ENCODE data around the gene C6orf120. TPM values are rescaled to one million over a fixed set of nuclear protein-coding genes. Genes with fewer than 3 reads are reported as not detected.
A peak's percentile ranks its signal among the peaks of the same experiment; 100 is the strongest.

The C6orf120 gene
- total RNA-seq, 1 donor from 2014 or later: 24.8 TPM

- POLR2A ChIA-PET: interaction anchor here (0.7 to 3.9 kb wide), 10 partner anchors 11 to 883 kb away, joined by 3 to 64 read pairs (median 8); partner anchors contain the start of genes DYNLT2, ERMARD, PDCD2 and PHF10
- peak overlapping the region; percentile 88 for H3K27ac Mint-ChIP-seq
Measured at GRCh38 chr6:169701311-169701953, 494 bp upstream of the C6orf120 start.

GRCh38 chr6:169702840-169703246 is 917 bp downstream of the C6orf120 start:
- no peaks in the 10 kb centered on the region for H3K9me3 Mint-ChIP-seq
- POLR2A ChIA-PET: interaction anchor here (0.5 to 3.9 kb wide), 8 partner anchors 16 to 850 kb away, joined by 3 to 64 read pairs (median 14); partner anchors contain the start of genes DYNLT2, ERMARD, PHF10 and PSMB1
- ATAC-seq (ENCODE audit: low read depth): no peak
- H3K4me3 Mint-ChIP-seq: peak overlapping the region; percentile 86
- intact Hi-C loops (cut with micrococcal nuclease): loop anchor here (1.0 to 5.0 kb wide), 8 partner anchors 20 to 881 kb away; partner anchors contain the start of genes DLL1, DYNLT2, ERMARD and FAM120B
- no peak for TF ChIP-seq CTCF (IDR thresholded peaks at IDR 0.05)
- peak overlapping the region; percentile 83 for H3K27ac Mint-ChIP-seq
- CTCF ChIA-PET: interaction anchor here (1.7 kb wide), 1 partner anchor 20 kb away, joined by 6 read pairs; no protein-coding TSS in a partner anchor
- H3K27me3 Mint-ChIP-seq: no peaks in the 10 kb centered on the region
- H3K4me1 Mint-ChIP-seq: peaks cover 52% of the 10 kb centered on the region
- no peak for DNase-seq
- peaks cover 35% of the 10 kb centered on the region for H3K36me3 Mint-ChIP-seq (ENCODE audit: low read depth)

More at GRCh38 chr6:169701311-169701953, 494 bp upstream of the C6orf120 start:
- TF ChIP-seq CTCF (IDR thresholded peaks at IDR 0.05): no peak
- Mint-ChIP-seq H3K27me3 (no peaks in the 10 kb centered on the region), H3K36me3 (ENCODE audit: low read depth) (peaks cover 38% of the 10 kb centered on the region), H3K9me3 (no peaks in the 10 kb centered on the region), H3K4me3 (peak overlapping the region; percentile 92), H3K4me1 (peaks cover 45% of the 10 kb centered on the region)
- ATAC-seq (ENCODE audit: low read depth) (no peak), DNase-seq (no peak)
- intact Hi-C loops (cut with micrococcal nuclease): loop anchor here (2.0 to 5.0 kb wide), 3 partner anchors 117 to 591 kb away; partner anchors contain the start of gene DLL1
- CTCF ChIA-PET: interaction anchor here (0.8 to 1.7 kb wide), 5 partner anchors 17 to 88 kb away, joined by 3 to 6 read pairs (median 3); partner anchors contain the start of genes DYNLT2 and ERMARD

GRCh38 chr6:169707772-169708171 is 5.8 kb downstream of the C6orf120 start:
- H3K27ac Mint-ChIP-seq: no peak overlapping the region
- H3K9me3 Mint-ChIP-seq: no peaks in the 10 kb centered on the region
- no peak overlapping the region for H3K4me3 Mint-ChIP-seq
- POLR2A ChIA-PET: interaction anchor here (0.6 kb wide), 1 partner anchor 25 kb away, joined by 3 read pairs; no protein-coding TSS in a partner anchor
- no peak for DNase-seq
- TF ChIP-seq CTCF (IDR thresholded peaks at IDR 0.05): no peak
- intact Hi-C loops (cut with micrococcal nuclease): no loop called here
- peaks cover 55% of the 10 kb centered on the region for H3K36me3 Mint-ChIP-seq (ENCODE audit: low read depth)
- peaks cover 52% of the 10 kb centered on the region for H3K4me1 Mint-ChIP-seq
- CTCF ChIA-PET: interaction anchor here (1.4 kb wide), 1 partner anchor 16 kb away, joined by 3 read pairs; no protein-coding TSS in a partner anchor
- ATAC-seq (ENCODE audit: low read depth): no peak
- no peaks in the 10 kb centered on the region for H3K27me3 Mint-ChIP-seq

- ChIA-PET CTCF (no interaction called here), POLR2A (interaction anchor here (1.0 to 1.2 kb wide), 3 partner anchors 14 to 16 kb away, joined by 3 to 4 read pairs (median 4); partner anchors contain the start of gene PHF10)
- intact Hi-C loops (cut with micrococcal nuclease): no loop called here
- Mint-ChIP-seq H3K36me3 (ENCODE audit: low read depth) (peaks cover 50% of the 10 kb centered on the region), H3K27ac (no peak overlapping the region), H3K4me1 (peaks cover 37% of the 10 kb centered on the region), H3K27me3 (no peaks in the 10 kb centered on the region), H3K9me3 (no peaks in the 10 kb centered on the region), H3K4me3 (no peak overlapping the region)
- DNase-seq (no peak), ATAC-seq (ENCODE audit: low read depth) (no peak)
- TF ChIP-seq CTCF (IDR thresholded peaks at IDR 0.05): no peak
Measured at GRCh38 chr6:169709293-169709692, 7.4 kb downstream of the C6orf120 start.

- H3K4me3 Mint-ChIP-seq: no peak overlapping the region
- TF ChIP-seq CTCF (IDR thresholded peaks at IDR 0.05): no peak
- ATAC-seq (ENCODE audit: low read depth) (no peak), DNase-seq (no peak)
- peaks cover 32% of the 10 kb centered on the region for H3K4me1 Mint-ChIP-seq
- no peaks in the 10 kb centered on the region for H3K27me3 Mint-ChIP-seq
- peak overlapping the region; percentile 46 for H3K27ac Mint-ChIP-seq
- POLR2A ChIA-PET: interaction anchor here (1.2 kb wide), 1 partner anchor 13 kb away, joined by 4 read pairs; no protein-coding TSS in a partner anchor
- intact Hi-C loops (cut with micrococcal nuclease): no loop called here
- CTCF ChIA-PET: no interaction called here
- no peaks in the 10 kb centered on the region for H3K9me3 Mint-ChIP-seq
- peaks cover 55% of the 10 kb centered on the region for H3K36me3 Mint-ChIP-seq (ENCODE audit: low read depth)
Measured at GRCh38 chr6:169710009-169710408, 8.1 kb downstream of the C6orf120 start.

Data from activated B cell treated with CpG ODN at 0.5 μM for 24 hours (primary cell).